SK-N-MC (cell line): Measurements from ENCODE around the gene CHTOP.
A peak's percentile ranks its signal among the peaks of the same experiment; 100 is the strongest.

Experiments
- EZH2 ChIP-seq: fragments of 200-600 bp; sonication (generic); IDR thresholded peaks from one replicate; pipeline ENCODE4 v1.6.1; 2017; ENCODE audit warnings: antibody characterized with exemption
- POLR2AphosphoS5 ChIP-seq: IDR thresholded peaks from 2 replicates; pipeline ENCODE4 v1.6.1; 2012; ENCODE audit warnings: mild to moderate bottlenecking, low read depth, low read length, borderline replicate concordance

- no peak for TF ChIP-seq EZH2
- TF ChIP-seq POLR2AphosphoS5 = peak; percentile 19; the same call in 1 of the 2 replicates
These were observed 8.3 kb downstream of the CHTOP start for GRCh38 chr1:153642161-153642560.
